Renal pelvis (tissue), 4 donors: ENCODE measurements around the gene MED29. TPM values are rescaled to one million over a fixed set of nuclear protein-coding genes. Genes with fewer than 3 reads are reported as not detected.

Source experiments
- DNase-seq: peaks from one replicate; pipeline ENCODE4 v3.0.0-alpha.2; 2013
- polyA plus RNA-seq, 3 donors: library from polyadenylated mRNA; unstranded; fragments of 120-200 nt; gene quantifications; one replicate each; pipeline ENCODE4 v1.2.1, GENCODE V29; 2013; ENCODE audit not compliant: insufficient read length in 3 of 3

Gene MED29
- polyA plus RNA-seq, 3 donors = 39.9 to 42.5 (median 41.3) TPM

DNA sequence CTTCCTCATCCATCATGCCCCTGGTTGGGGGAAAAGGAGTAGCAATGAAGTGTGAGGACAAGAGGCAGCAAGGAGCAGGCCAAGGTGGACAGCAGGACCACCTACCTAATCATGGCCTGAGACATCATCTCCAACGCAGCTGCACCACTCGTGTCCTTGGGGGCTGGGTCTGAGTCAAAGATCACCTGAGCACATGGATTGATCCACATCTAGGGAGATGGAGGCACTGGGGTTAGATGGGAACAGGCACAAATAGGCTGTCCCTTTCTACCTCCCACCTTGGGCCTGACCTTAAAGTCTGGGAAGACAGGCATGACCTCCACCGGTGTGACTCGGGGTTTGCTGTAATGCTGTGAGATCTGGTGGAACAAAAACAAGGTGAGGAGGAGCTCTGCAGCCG is 2.5 kb upstream of the MED29 start:
- no peak for DNase-seq

DNA sequence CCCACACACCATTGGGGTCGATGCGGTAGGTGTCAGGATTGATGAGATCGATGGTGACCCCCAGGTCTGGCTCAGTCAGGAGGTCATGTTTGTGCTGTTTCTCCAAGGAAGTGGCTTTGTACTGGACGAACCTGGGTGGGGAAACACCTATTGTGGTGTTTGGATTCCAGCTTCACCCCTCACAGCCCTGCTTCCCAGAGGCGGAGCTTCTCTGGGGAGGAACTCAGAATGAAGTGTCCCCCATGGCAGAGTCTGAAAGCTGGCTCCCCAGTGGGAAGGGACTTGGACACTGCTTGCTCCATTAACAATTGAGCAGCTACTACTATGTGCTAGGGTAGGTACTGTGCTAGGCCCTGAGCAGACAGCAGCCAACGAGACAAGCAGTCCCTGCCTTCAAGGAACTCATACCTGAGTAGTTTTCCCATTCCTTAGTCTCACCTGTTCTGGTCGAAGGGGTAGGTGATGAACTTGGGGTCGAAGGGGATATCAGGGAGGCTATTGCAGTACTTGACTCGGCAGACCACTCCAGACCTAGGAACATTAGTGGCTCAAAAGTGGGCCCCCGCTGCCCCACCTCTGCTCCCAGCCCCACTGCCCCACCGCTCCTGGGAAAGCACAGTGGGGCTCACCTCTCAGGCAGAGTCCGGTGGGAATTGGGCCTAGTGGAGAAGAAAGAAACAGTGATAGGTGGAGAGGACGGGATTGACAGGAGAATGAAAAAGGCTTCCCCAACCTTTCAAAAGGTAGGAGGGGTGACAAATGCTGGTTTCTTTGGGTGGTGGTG is 1.4 kb upstream of the MED29 start:
- no peak for DNase-seq

DNA sequence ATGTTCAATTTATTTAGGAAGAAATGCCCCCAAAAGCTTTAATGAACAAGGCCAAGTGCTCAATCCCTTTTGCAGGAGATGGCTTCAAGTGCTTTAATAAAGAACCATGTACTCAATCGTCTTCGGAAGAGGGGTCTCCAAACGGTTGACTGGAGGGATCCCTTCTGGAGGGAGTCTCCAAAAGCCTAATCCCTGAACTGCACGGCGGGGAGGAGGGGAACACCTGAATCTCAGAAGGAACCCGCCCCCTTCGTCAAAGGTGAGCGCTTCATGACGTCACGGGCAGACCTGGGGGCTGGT is 777 bp upstream of the MED29 start:
- peak; percentile 79 for DNase-seq

DNA sequence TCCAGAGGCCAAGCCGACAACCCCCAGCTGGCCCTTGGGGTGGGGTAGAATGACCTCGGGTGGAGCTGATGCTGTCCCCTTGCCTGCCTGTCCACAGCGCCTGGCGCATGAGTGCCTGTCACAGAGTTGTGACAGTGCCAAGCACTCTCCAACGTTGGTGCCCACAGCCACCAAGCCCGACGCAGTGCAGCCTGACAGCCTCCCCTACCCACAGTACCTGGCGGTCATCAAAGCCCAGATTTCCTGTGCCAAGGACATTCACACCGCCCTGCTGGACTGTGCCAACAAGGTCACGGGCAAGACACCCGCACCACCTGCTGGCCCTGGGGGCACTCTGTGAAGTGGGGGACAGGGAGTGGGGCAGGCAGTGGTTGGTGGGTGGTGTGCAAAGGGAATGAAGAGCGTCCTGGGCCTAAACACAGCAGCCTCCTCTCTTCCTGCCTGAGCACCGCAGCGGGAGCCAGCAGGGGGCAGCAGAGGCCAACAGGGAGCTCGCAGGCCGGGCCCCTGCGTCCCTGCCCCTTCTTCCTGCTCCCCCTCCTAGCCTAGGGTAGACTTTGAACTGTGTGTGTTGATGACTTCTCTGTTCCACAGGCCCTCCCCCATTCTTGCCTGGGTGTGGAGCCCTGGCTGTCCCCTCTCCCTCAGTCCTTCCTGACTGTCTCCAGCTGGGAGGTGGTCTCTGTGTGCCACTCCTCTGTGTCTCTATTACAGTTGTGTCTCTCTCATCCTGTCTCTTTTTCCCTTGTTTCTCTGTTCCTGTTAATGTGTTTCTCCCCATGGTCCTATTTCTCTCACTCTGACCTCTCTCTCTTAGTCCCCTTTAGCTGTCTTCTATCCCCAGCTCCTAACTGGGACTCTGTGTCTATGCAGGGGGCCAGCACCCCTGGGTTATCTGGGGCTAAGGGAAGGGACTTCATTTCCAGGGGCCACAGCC is 6.5 kb downstream of the MED29 start:
- peak; percentile 71 for DNase-seq

DNA sequence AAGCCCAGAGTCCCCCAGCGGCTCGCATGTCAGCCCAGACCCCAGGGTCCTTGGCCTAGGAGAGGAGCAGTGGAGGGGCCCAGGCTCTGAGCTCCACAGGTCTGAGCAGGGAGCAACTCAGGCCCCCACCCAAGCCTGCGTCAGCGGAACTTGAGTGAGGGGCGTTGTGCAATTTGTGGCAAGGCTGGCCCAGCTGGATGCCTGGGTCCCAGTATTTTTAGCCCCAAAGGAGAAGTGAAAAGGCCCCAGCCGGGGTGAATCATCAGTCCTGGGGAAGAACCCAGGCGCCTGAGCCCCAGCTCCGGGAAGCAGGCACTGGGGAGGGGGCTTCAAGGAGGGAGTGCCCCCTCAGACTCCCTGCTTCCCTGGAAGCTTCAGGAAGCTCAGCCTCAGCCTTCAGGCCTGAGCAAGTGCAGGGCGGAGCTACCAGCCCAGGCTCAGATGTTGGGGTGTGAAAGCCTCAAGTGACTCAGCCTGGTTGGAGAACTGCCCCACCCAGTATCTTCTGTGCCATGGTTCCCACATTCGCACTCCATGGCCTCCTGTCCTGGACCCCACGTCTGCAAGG is 7.2 kb downstream of the MED29 start:
- DNase-seq = no peak

DNA sequence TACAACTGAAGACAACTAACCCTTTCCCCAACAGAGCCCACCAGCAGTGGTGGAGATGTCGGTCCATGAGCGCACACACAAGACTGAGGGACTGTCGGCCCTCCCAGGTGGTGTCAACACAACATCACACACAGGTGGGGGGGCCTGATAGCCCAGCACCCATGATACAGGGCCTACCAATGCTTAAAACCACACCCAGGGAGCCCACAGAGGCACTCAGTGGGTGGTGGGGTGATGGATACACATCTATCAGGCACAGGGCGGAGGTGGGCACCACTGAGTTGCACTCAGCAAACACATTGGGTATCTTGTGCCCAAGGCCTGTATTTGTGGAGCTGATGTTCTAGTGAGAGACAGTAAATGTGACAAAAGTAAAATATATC is 8.5 kb downstream of the MED29 start:
- DNase-seq = no peak

DNA sequence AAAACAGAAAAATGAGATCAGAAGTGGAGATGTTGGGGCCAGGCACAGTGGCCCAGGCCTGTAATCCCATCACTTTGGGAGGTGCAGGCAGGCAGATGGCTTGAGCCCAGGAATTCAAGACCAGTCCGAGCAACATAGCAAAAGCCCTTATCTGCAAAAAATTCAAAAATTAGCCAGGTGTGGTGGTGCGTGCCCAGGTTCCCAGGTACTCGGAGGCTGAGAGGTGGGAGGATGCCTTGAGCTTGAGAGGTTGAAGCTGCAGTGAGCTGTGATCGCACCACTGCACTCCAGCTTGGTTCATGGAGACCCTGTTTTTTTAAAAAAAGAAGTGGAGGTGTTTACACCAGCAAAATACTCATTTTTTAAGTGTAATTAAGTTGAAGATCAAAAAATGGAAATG is 8.9 kb downstream of the MED29 start:
- no peak for DNase-seq

DNA sequence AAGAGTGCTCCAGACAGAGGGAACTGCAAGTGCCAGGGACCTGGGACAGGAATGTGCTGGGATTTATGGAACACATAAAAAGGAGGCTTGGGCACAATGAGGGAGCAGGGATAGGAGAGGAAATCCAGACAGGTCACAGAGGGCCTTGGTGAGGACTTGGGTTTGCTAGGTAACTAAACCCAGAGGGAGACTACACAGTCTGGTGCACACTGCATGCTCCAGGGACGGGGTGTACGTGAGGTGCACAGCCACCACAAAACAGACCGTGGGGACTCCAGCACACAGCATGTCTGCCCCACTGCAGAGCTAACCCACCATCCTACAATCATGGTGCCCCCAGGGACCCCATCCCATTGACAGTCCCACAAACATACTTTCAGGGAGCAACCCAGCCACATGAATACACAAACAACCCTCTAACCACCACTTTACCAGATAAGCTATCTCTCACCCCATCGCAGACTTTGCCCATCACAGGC is 9.9 kb downstream of the MED29 start:
- no peak for DNase-seq

DNA sequence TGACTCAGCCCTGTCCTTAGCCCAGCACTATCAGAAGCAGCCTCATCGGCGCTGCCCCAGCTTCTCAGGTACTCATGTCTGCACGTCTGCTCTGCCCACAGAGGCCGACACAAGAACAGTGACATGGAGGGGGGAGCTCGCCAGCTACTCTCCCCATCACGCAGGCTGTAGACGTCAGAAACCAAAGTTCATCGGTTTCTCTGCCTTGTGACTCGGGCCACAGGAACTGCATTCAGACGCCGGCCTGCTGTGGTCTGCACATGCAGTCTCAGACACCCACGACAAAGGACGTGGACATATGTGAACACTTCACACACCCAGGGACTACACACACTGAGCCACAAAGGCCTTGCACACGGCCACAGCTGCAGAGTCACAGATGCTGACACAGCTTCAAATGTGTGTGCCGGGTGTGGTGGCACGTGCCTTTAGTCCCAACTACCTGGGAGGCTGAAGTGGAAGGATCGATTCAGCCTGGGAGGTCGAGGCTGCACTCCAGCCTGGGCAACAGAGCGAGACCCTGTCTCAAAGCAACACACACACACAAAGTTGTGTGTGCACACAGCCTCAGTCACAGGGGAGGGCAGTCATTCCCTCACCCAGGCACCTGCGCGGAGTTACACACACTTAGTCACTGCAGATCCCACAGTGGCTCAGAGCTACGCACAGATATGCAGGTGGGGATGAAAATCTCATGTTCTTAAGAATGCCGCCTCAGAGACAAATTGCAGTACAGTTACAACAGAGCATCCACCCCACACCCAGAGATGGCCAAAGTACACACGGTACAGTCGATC is 10.6 kb downstream of the MED29 start:
- DNase-seq = no peak

DNA sequence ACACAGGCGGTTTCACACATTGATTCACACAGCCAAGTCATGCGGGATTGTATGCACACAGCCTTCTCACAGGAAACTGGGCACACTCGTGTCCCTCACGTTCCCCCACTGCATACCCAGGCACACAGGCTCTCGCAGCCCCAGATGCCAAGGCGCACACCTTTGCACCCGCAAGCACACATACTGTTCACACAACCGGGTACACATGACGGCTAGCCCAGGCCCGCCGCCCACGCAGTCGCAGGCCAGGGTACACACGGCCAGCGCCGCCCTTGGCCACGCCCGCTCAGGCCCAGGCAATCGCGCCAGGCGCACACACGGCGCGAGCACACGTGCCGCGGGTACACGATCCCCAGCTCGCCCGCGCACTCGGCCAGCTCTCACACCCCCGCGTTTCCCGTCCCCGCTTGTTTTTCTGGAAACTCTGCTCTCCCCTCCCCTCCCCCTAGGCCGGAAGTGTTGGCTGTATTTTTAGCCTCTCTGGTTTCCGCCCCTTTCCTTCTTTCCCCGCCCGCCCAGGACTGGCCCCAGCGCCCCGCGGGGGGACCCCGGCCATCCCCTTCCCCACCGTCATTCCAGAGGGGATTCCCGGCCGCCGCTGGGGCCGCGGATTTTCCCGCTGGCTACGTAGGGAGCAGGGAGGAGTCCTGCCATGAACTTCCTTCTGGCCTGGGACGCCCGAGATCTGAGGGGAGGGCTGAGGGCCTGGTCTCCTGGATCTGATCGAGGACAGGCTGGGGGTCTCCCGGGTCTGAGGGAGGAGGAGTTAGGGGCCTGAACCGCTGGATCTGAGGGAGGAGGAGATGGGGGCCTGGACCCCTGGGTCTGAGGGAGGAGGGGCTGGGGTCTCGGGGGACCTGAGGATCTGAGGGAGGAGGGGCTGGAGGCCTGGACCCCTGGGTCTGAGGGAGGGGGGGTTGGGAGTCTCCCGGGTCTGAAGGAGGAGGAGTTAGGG is 11.4 kb downstream of the MED29 start:
- DNase-seq = peak; percentile 95

DNA sequence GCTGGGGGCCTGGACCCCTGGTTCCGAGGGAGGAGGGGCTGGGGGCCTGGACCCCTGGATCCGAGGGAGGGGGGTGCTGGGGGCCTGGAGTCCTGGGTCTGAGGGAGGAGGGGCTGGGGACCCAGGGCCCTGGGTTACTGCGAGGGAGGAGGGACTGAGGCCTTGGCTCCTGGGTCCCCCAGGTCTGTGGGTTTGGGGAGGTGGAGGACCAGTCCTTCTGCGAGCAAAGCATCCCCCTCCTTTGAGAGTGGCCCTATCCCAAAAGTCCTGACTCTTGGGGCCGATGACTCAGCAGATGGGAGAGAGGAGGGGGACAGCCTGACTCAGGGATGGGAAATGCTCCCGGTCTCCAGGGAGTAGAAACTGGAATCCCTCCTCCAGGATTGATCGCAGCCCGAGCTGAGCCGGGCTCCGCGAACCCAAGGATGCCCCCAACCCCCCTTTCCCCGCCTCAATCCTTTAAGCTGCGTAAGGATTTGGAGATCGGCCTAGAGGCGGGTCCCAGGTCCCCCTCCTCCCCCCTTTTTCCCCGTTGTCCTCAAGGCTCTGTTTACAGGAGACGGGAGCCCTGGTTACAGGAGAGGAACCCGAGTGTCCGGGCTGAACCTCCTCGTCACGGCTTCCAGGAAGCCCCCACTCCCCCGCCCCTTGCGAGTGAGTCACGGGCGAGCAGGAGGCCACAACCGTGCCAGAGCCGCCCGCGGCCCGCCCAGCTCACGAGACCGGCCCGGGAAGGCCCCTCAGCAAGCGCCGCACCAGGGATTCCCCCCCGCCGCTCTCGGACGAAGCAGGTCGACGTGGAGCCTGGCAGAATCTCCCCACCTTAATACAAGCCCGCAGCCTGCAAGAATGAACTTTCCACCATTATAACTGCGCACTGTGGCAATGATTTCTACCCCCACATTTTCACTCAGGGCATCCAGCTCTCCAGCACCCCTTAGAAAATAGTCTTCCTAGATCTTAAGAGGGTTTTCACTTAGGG is 12.4 kb downstream of the MED29 start:
- DNase-seq = peak; percentile 95

DNA sequence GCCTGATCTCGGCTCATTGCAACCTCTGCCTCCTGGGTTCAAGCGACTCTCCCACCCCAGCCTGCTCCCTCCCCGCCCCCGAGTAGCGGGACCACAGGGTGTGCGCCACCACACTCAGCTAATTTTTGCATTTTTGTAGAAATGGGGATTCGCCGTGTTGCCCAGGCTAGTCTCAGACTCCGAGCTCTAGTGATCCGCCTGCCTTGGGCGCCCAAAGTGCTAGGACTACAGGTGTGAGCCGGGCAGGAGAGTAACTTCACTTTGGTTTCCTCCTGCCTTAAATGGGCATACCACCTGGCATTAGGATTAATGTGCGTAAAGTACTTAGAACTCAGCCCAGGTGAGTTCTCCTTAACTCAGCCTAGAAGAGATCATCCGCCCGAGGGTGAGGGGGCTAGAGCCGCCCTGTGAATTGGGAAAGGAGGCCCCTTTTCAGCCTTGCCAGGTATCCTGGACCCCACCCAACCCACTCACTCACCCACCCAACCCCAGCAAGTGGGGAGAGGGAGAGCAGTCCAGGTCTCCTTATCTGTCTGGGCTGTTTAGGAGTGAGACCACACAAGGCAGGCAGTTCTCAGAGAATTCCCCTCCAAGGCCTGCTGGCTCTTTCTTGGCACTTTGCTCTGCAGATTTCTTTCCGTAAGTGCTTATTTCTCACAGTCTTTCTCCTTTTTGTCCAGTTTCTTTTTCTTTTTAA is 14.2 kb downstream of the MED29 start:
- no peak for DNase-seq

DNA sequence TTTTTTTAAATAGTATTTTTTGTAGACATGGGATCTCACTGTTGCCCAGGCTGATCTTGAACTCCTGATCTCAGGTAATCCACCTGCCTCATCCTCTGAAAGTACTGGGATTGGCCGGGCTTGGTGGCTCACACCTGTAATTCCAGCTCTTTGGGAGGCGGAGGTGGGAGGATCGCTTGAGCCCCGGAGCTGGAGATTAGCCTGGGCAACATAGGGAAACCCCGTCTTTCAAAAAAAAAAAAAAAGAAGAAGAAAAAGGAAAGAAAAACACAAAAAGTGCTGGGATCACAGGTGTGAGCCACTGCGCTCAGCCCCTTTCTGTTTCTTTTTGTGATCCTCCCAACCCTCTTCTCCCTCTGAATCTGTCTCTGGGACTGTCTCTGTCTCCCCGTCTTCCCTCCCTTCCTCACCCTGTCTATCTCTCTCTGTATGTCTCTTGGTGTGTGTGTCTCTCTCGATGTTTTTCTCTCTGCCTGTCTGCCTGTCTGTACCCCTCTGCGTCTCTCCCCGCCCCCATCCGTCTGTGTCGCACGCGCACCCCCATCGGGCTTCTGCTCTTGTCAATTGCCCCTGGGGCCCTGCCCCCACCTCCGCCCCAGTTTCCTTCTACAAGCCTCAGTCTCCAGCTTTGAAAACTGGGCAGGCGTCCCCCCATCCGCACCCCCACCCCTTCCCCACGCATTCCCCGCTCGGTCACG is 14.9 kb downstream of the MED29 start:
- DNase-seq = no peak

DNA sequence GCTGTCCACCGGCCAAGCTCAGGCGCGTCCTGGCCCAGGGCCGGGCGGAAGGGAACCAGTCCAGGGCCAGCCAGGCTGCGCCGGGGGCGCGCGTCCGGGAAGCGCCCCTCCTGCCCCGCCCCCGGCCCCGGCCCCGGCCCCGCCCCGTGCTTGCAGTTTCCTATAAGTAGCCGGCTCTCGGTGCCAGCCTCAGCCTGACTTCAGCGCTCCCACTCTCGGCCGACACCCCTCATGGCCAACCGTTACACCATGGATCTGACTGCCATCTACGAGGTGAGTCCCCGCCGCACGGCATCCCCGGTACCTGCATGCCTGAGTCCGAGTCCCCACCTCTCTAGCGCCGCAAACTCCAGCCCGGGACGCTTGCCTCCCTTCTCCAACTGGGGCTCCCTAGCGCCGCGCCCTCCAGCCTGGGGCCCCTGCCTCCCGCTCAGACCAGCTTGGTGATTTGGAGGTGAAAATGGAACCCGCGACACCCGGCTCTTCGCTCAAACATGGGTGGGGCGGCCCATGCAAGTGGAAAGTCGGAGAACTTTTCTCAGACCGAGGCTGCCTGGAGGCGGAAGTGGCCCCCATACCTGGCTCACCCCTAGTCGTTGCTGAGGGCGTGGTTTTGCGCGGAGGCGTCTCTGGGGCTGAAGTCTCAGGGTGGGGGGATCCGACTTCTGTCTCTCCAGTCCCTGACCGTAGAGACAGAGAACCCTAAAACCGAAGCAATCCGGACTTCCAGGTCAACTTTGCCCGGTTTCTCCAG is 15.7 kb downstream of the MED29 start, which contains the start of gene ZFP36:
ZFP36 (plus strand) TSS at position 192 of the 754 bp plus-strand sequence; CDS start at position 250, 58 bp downstream.
- peak; percentile 80 for DNase-seq

DNA sequence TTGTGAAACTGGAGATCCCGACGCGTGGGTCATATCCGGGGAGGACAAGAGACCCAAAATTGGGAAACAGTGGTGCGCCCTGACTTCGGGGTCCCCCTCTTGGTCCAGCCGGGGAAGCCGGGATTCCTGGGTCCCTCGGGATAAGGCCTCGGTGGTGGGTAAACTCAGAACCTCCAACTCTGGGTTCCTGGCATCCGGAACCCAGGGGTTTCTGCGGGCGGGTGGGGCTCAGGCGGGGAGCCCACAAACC is 16.2 kb downstream of the MED29 start:
- DNase-seq = no peak

DNA sequence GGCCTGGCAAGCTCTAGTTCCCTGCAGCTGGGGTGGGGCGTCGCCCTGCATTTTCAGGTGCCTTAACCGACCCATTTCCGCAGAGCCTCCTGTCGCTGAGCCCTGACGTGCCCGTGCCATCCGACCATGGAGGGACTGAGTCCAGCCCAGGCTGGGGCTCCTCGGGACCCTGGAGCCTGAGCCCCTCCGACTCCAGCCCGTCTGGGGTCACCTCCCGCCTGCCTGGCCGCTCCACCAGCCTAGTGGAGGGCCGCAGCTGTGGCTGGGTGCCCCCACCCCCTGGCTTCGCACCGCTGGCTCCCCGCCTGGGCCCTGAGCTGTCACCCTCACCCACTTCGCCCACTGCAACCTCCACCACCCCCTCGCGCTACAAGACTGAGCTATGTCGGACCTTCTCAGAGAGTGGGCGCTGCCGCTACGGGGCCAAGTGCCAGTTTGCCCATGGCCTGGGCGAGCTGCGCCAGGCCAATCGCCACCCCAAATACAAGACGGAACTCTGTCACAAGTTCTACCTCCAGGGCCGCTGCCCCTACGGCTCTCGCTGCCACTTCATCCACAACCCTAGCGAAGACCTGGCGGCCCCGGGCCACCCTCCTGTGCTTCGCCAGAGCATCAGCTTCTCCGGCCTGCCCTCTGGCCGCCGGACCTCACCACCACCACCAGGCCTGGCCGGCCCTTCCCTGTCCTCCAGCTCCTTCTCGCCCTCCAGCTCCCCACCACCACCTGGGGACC is 16.6 kb downstream of the MED29 start:
- peak; percentile 22 for DNase-seq
